Measurements from ENCODE around the gene MED15.

Gene MED15

GRCh38 chr22:20634560-20635226 is 127.3 kb downstream of the MED15 start:
- no peak overlapping the region for H3K4me3 ChIP-seq (replicated peaks; ENCODE audit: low read depth, low read length)
- no peaks in the 10 kb centered on the region for H3K36me3 ChIP-seq (ENCODE audit: control insufficient read depth, insufficient read depth, low read length)
- no peak for TF ChIP-seq CTCF (IDR thresholded peaks at IDR 0.05; ENCODE audit: insufficient read depth, low read length, poor library complexity, severe bottlenecking)
- DNase-seq (ENCODE audit: extremely low read depth, insufficient read length): no peak
- no peaks in the 10 kb centered on the region; the same call in 1 of the 2 replicates for H3K27me3 ChIP-seq (replicated peaks; ENCODE audit: control insufficient read depth, insufficient read depth, low read length)

GRCh38 chr22:20635227-20635591 is 127.8 kb downstream of the MED15 start:
- no peak for DNase-seq (ENCODE audit: extremely low read depth, insufficient read length)
- H3K4me3 ChIP-seq (replicated peaks; ENCODE audit: low read depth, low read length): no peak overlapping the region
- no peak for TF ChIP-seq CTCF (IDR thresholded peaks at IDR 0.05; ENCODE audit: insufficient read depth, low read length, poor library complexity, severe bottlenecking)
- H3K27me3 ChIP-seq (replicated peaks; ENCODE audit: control insufficient read depth, insufficient read depth, low read length): no peaks in the 10 kb centered on the region; the same call in 1 of the 2 replicates
- no peaks in the 10 kb centered on the region for H3K36me3 ChIP-seq (ENCODE audit: control insufficient read depth, insufficient read depth, low read length)

DNA sequence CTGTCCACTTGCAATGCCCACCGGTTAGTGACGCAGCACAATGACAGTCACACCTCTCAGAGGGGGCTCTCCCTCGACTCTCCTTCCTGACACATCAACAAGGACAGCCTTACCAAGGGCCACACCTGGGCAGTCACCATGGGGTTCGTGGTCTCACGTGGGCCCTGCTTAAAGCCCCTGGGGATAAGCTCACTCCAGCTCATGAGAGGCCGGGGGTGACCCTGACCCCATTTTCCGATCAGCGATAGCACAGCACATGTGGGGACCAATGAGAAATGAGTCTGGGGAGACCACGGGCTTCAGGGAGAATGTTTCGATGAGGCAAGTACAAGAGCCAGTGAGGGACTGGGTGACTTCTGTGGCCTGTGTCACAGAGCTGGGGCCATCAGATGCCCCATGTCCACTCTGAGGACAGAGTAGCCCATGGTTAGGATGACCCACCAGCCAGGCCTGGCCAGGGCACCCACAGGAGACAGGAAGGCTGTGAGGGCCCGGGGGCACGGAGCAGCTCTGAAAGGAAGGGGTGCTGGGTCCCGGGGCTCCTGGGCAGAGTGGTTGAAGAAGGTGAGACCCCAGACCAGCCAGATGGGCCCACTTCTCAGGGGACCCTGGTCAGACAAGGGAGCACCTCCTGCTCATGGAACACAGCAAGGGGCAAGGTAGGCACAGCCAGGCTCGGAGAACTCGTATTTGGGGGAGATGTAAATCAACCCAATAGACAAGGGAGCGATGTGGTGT is 128.8 kb downstream of the MED15 start:
- no peak for TF ChIP-seq CTCF (IDR thresholded peaks at IDR 0.05; ENCODE audit: insufficient read depth, low read length, poor library complexity, severe bottlenecking)
- no peak for DNase-seq (ENCODE audit: extremely low read depth, insufficient read length)
- Histone ChIP-seq H3K4me3 (replicated peaks; ENCODE audit: low read depth, low read length) (no peak overlapping the region), H3K36me3 (ENCODE audit: control insufficient read depth, insufficient read depth, low read length) (no peaks in the 10 kb centered on the region), H3K27me3 (replicated peaks; ENCODE audit: control insufficient read depth, insufficient read depth, low read length) (no peaks in the 10 kb centered on the region; the same call in 1 of the 2 replicates)

GRCh38 chr22:20636945-20637344 is 129.5 kb downstream of the MED15 start:
- H3K27me3 ChIP-seq (replicated peaks; ENCODE audit: control insufficient read depth, insufficient read depth, low read length): no peaks in the 10 kb centered on the region; the same call in 1 of the 2 replicates
- no peak overlapping the region for H3K4me3 ChIP-seq (replicated peaks; ENCODE audit: low read depth, low read length)
- TF ChIP-seq CTCF (IDR thresholded peaks at IDR 0.05; ENCODE audit: insufficient read depth, low read length, poor library complexity, severe bottlenecking): no peak
- H3K36me3 ChIP-seq (ENCODE audit: control insufficient read depth, insufficient read depth, low read length): no peaks in the 10 kb centered on the region
- no peak for DNase-seq (ENCODE audit: extremely low read depth, insufficient read length)
